SU-DHL-6 (cell line): Measurements from ENCODE around the gene TRAF3IP1.

Source experiments
- CTCF ChIP-seq: fragments of 200-600 bp; sonication (generic); IDR thresholded peaks from one replicate; pipeline ENCODE4 v1.5.1; 2017; ENCODE audit warnings: antibody characterized with exemption, mild to moderate bottlenecking, low read length, moderate library complexity; ENCODE audit not compliant: insufficient read depth, poor library complexity, severe bottlenecking
- EZH2phosphoT487 ChIP-seq: fragments of 200-600 bp; sonication (generic), shearing (Covaris generic); conservative IDR thresholded peaks from 2 replicates; pipeline ENCODE4 v1.6.1; 2018; ENCODE audit warnings: mild to moderate bottlenecking, antibody characterized with exemption, low read length, moderate library complexity, mixed read lengths

GRCh38 chr2:238448031-238448955 is 128.0 kb downstream of the TRAF3IP1 start:
- TF ChIP-seq CTCF, result no peak
- TF ChIP-seq EZH2phosphoT487, result no peak
